ENCODE measurements around the gene GALK1. TPM values are rescaled to one million over a fixed set of nuclear protein-coding genes. Genes with fewer than 3 reads are reported as not detected.

GALK1 gene
- polyA plus RNA-seq, 1 donor (not counting 4 experiments of a cell fraction or from before 2014, with no cell fraction given): 1.3 TPM

GRCh38 chr17:75793460-75793859 is 28.5 kb upstream of the GALK1 start:
- Histone ChIP-seq H3K4me3 (ENCODE audit: control insufficient read depth in 2 of 3, extremely low read depth in 1 of 3, insufficient read depth in 2 of 3, low read depth in 1 of 3, low read length in 3 of 3) (no peak overlapping the region), H3K36me3 (ENCODE audit: control insufficient read depth in 2 of 2, extremely low read depth in 1 of 2, insufficient read depth in 2 of 2, low read length in 2 of 2) (peaks cover 0 to 7% of the 10 kb centered on the region in 2 experiments), H3K27me3 (ENCODE audit: control insufficient read depth, extremely low read depth, insufficient read depth, low read length) (no peaks in the 10 kb centered on the region), H3K9me3 (ENCODE audit: control insufficient read depth, low read depth, low read length) (no peaks in the 10 kb centered on the region), H3K9ac (ENCODE audit: control insufficient read depth, extremely low read depth, insufficient read depth, low read length) (no peak overlapping the region), H2AFZ (ENCODE audit: control insufficient read depth, low read length) (no peak overlapping the region), H3K9me1 (ENCODE audit: control insufficient read depth, extremely low read depth, insufficient read depth, low read length) (no peaks in the 10 kb centered on the region), H3K4me1 (ENCODE audit: control insufficient read depth, extremely low read depth, insufficient read depth, low read length) (no peaks in the 10 kb centered on the region), H3K79me2 (ENCODE audit: control insufficient read depth, insufficient read depth, low read length) (peaks cover 5% of the 10 kb centered on the region), H4K20me1 (ENCODE audit: control insufficient read depth, extremely low read depth, insufficient read depth, low read length) (no peaks in the 10 kb centered on the region), H3K27ac (ENCODE audit: control insufficient read depth, insufficient read depth, low read length) (no peak overlapping the region), H3K4me2 (ENCODE audit: control insufficient read depth, extremely low read depth, insufficient read depth, low read depth, low read length) (no peak overlapping the region)
- no peak for DNase-seq (ENCODE audit: low read depth, low spot score)
- dilution Hi-C loops (cut with MboI; ENCODE audit: extremely low pct_ligation_motif_present, low sequenced_read_pairs): no loop called here
- no peak for FAIRE-seq
- TF ChIP-seq CTCF (optimal IDR thresholded peaks at IDR 0.05 in 1 of 3, IDR thresholded peaks at IDR 0.05 in 1 of 3, conservative IDR thresholded peaks at IDR 0.05 in 1 of 3; ENCODE audit: extremely low read depth in 1 of 3, insufficient read depth in 2 of 3, low read length in 3 of 3): no peak
- TF ChIP-seq EZH2 (IDR thresholded peaks at IDR 0.05; ENCODE audit: low read length): no peak

GRCh38 chr17:75791254-75791653 is 26.3 kb upstream of the GALK1 start:
- peaks cover 12% of the 10 kb centered on the region for H3K79me2 ChIP-seq (ENCODE audit: control insufficient read depth, insufficient read depth, low read length)
- H2AFZ ChIP-seq (ENCODE audit: control insufficient read depth, low read length): no peak overlapping the region
- no peak for TF ChIP-seq CTCF (optimal IDR thresholded peaks at IDR 0.05 in 1 of 3, IDR thresholded peaks at IDR 0.05 in 1 of 3, conservative IDR thresholded peaks at IDR 0.05 in 1 of 3; ENCODE audit: extremely low read depth in 1 of 3, insufficient read depth in 2 of 3, low read length in 3 of 3)
- no peak for TF ChIP-seq EZH2 (IDR thresholded peaks at IDR 0.05; ENCODE audit: low read length)
- DNase-seq (ENCODE audit: low read depth, low spot score) (no peak), FAIRE-seq (no peak)
- H3K9ac ChIP-seq (ENCODE audit: control insufficient read depth, extremely low read depth, insufficient read depth, low read length): no peak overlapping the region
- H3K4me2 ChIP-seq (ENCODE audit: control insufficient read depth, extremely low read depth, insufficient read depth, low read depth, low read length): no peak overlapping the region
- H4K20me1 ChIP-seq (ENCODE audit: control insufficient read depth, extremely low read depth, insufficient read depth, low read length): no peaks in the 10 kb centered on the region
- H3K27me3 ChIP-seq (ENCODE audit: control insufficient read depth, extremely low read depth, insufficient read depth, low read length): no peaks in the 10 kb centered on the region
- no peak overlapping the region for H3K27ac ChIP-seq (ENCODE audit: control insufficient read depth, insufficient read depth, low read length)
- peaks cover 8% of the 10 kb centered on the region for H3K4me1 ChIP-seq (ENCODE audit: control insufficient read depth, extremely low read depth, insufficient read depth, low read length)
- H3K9me1 ChIP-seq (ENCODE audit: control insufficient read depth, extremely low read depth, insufficient read depth, low read length): no peaks in the 10 kb centered on the region
- H3K9me3 ChIP-seq (ENCODE audit: control insufficient read depth, low read depth, low read length): no peaks in the 10 kb centered on the region
- H3K36me3 ChIP-seq (ENCODE audit: control insufficient read depth in 2 of 2, extremely low read depth in 1 of 2, insufficient read depth in 2 of 2, low read length in 2 of 2): peaks cover 0 to 4% of the 10 kb centered on the region in 2 experiments
- dilution Hi-C loops (cut with MboI; ENCODE audit: extremely low pct_ligation_motif_present, low sequenced_read_pairs): no loop called here
- H3K4me3 ChIP-seq (ENCODE audit: control insufficient read depth in 2 of 3, extremely low read depth in 1 of 3, insufficient read depth in 2 of 3, low read depth in 1 of 3, low read length in 3 of 3): no peak overlapping the region
